Measurements from ENCODE around the gene RAB8B.

- TF ChIP-seq CTCF (IDR thresholded peaks at IDR 0.05 in 4 of 5, conservative IDR thresholded peaks at IDR 0.05 in 1 of 5) (no peak), POLR2A (IDR thresholded peaks at IDR 0.05) (no peak)
Measured at GRCh38 chr15:63172851-63173451, 16.5 kb upstream of the RAB8B start.
